Stimulated activated CD4-positive, alpha-beta T cell treated with anti-CD3 and anti-CD28 coated beads, Interleukin-1b, Interleukin-23, amount 100 ng/mL, for 1 hour (primary cell): ENCODE data around the gene PNRC1.
A peak's percentile ranks its signal among the peaks of the same experiment; 100 is the strongest.
"Not testable (repeated sequence)": the region's sequence is repeated elsewhere in the genome, so short reads cannot be mapped to it uniquely, and the experiment has no call there.

Experiments
- DNase-seq, 2 donors: peaks; one replicate each; pipeline ENCODE4 v3.0.0-alpha.2; 2020; ENCODE audit warnings: low read depth in 2 of 2

PNRC1 gene

DNA sequence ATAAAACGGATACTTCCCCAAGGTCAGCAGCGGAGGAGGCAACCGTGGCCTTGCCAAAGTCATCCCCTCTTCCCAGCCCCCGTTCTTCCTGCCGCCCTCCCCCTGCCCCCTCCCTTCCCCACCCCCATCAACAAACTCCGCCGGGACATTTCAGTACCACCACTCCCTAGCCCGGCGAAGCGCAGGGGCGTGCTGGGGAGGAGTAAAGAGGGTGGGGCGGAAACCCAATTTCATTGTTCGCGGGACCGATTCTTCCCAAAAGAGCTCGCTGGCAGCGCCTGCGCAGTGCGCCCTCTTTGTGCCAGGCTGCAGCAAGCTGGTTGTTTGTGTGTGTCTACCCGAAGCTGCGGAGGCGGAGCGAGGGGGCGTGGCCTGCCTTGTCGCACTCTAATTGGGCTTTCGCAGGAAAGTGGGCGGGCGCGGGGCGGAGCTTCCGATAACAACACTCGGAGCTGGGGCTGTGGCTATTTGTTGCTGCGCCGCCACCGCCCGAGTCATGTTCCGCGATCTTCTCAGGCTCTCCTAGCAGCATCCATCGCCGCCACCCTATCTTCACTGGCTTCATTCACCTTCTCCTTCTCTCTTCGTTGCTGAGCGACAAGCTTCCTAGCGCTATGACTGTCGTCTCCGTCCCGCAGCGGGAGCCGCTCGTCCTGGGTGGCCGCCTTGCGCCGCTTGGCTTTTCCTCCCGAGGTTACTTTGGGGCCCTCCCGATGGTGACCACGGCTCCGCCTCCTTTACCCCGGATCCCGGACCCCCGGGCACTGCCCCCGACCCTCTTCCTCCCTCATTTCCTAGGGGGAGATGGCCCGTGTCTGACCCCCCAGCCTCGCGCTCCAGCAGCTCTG lies at the start of gene PNRC1:
PNRC1 (plus strand) TSS at position 471 of the 848 bp plus-strand sequence; CDS start at position 615, 144 bp downstream.
- peak; percentile 100 for DNase-seq

DNA sequence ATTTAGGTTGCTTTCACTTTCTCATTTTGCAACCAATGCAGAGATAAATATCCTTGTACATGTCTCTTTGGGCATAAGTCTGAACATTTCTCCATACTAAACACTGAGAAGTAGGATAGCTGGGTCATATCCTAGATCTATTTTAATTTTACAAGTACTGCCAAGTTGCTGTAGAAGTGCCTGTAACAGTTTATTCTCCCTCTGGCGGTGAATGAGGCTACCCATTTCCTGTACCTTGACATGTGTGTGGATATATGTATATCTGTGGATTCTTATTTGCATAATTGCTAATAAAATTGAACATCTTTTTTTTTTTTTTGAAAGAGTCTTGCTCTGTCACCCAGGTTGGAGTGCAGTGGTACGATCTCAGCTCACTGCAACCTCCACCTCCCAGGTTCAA lies 48.0 kb upstream of the PNRC1 start:
- no peak for DNase-seq

- DNase-seq, result no peak
Measured at GRCh38 chr6:89033461-89033860, 47.1 kb upstream of the PNRC1 start.

DNA sequence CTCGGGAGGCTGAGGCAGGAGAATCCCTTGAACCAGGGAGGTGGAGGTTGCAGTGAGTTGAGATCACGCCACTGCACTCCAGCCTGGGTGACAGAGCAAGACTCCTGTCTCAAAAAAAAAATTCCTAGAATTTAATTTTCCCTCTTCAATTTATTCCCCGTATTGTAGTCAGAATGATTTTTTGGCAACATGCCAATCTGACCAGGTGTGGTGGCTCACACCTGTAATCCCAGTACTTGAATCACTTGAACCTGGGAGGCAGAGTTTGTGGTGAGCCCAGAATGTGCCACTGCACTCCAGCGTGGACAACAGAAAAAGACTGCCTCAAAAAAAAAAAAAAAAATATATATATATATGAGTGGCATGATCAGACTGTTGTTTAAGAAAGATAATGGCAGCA lies 46.4 kb upstream of the PNRC1 start:
- not testable (repeated sequence) for DNase-seq

GRCh38 chr6:89034586-89035251 lies 45.8 kb upstream of the PNRC1 start:
- no peak for DNase-seq

DNA sequence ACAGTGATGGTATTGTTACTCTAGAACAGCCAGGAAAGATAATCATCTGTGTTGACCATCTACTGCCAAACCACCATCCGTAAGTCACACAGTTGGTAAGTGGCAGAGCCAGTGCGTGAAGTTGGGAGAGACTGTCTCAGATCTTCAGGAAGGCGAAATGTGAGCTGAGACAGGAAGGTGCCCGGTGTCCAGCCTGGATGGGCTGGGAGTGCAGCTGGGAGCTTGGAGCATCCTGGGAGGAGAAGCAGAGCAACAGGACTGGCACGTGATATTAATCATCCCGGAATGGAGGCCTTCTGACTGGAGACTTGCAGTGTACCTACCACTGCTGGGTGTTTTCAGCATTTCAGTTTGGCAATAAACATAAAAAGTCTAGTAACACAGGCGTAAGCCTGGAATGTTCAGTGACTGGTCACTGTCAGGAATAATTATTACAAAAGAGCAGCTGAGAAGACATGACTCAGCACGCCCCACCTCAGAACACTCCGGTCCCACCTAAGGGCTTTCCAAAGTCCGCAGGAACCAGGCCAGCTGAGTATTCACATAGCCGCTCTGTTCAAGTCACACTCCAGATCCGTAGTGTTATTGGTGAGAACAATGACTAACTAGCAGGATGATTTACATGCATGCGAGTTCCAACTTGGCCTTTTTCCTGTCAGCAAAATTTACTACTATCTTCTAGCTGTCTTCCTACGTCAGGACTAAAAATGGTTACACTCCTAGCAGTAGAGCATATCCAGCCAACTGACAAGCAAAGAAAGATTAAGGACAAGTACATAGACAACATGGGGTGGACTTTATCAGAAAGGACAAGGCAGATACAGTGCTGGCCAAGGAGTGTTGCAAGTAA lies 45.1 kb upstream of the PNRC1 start:
- DNase-seq, result no peak

DNA sequence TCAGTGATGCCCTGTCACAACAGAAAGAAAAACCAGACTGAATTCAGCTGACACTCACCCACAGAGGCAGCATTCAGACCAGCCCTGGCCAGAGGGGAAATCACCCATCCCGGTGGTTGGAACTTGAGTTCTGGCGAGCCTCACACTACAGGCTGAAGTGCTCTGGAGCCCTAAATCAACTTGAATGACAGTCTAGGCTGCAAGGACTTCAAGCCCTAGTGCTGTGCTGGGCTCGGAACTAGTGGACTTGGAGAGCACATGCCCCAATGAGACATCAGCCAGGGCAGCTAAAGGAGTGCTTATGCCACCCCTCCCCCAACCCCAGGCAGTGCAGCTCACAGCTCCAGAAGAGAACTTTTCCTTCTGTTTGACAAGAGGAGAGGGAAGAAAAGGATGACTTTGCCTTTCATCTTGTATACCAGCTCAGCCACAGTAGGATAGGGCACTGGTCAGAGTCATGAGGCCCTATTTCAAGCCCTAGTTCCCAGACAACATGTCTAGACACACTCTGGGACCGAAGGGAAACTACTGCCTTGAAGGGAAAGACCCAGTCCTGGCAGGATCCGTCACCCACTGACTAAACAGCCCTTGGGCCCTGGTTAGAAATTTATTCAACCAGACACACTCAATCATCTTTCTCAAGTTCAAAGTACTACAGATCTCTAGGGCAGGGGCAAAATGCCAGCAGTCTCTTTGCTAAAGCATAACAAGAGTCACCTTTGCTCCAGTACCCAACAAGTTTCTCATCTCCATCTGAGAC lies 43.2 kb upstream of the PNRC1 start:
- DNase-seq, result no peak

DNA sequence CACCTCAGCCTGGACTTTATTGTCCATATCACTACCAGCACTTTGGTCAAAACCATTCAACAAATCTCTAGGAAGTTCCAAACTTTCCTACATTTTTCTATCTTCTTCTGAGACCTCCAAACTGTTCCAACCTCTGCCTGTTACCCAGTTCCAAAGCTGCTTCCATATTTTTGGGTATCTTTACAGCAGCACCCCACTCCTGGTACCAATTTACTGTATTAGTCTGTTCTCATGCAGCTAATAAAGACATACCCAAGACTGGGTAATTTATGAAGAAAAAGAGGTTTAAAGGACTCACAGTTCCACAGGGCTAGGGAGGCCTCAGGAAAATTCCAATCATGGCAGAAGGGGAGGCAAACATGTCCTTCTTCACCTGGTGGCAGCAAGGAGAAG lies 42.7 kb upstream of the PNRC1 start:
- not testable (repeated sequence) for DNase-seq

DNA sequence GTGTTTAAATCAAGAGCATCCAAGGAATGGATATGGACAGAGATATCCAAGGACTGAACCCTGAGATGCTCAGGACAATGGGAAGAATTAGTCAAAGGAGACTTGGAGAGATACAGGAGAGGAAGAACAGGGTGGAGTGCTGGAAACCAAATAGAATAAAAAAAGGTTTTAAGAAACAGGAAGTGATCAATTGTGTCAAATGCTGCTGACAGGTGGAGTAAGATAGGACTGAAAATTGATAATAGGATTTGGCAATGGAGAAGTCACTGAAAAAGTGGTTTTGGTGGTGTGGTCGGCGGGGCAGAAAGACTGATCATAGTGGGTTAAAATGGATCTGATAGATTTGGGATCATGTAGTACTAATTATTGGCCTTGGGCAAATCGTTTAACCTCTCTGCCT lies 37.9 kb upstream of the PNRC1 start:
- no peak for DNase-seq

DNA sequence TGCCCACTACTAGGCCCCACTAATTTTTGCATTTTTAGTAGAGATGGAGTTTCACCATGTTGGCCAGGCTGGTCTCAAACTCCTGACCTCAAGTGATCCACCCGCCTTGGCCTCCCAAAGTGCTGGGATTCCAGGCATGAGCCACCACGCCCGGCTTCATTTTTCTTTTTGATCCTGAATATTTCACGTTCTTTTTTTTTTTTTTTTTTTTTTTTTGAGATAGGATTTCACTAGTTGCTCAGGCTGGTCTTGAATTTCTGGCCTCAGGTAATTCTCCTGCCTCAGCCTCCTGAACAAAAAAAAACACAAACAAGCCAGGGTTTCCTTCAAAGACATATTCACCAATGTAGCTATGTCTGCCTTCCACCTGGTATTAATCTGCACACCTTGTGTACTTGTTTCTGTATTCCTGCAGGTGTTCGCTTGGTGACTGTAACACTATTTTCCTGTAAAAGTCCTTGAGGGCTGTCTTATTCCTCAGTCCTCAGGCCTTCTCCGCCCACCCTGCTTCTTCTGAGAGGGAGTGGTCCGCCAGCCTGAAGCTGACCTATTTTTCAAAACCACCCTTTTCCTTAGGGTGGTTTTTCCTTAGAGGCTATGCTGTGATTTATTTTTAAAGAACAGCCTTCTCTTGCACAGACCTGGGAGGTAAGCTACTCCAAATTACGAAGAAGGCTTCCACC lies 36.1 kb upstream of the PNRC1 start:
- no peak for DNase-seq

DNA sequence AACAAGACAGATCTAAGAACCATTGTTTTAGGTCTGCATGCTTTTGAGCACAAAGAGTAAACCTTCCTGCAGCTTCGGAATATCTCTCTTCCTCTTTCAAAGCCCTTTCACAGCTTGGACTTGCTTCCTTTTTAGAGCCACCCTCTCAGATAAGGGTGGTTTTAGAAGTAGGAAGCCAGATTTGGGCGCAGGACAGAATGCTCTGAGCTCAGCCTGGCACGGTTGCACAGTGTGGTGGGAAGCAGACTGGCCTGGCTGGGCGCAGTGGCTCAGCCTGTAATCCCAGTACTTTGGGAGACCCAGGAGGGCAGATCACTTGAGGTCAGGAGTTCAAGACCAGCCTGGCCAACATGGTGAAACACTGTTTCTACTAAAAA lies 35.6 kb upstream of the PNRC1 start:
- no peak for DNase-seq

GRCh38 chr6:89045576-89045975 lies 35.0 kb upstream of the PNRC1 start:
- DNase-seq, result no peak

- DNase-seq, result no peak
Measured at GRCh38 chr6:89047473-89047872, 33.1 kb upstream of the PNRC1 start.

DNA sequence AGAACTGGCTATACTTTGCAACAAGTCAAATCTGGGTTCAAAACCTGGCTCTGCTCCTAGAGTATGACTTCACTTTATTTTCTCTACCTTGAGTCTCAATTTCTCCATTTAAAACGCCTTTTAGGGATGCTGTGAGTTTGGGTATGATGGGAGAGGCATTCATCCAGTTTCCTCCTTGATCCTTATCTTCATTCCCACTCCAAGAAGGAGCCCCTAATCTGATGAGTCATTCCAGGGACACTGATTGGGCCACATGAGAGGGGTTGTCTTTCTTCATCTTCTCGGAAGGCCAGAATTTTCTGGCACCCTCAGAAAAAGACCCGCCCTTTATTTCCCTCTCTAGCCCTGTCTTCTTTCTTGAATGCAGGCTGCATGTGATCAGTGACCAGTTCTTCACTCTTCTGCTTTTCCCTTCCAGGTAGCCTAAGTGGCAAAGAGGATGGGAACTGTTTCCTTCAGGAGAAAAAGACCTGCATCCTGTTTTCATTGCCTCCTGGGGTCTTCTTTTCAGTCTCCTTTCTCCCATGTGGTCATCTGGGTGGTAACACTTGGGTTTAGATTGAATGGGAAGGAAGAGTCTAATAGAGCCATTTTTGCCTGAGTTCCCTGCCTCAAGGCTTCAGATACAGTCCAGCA lies 32.1 kb upstream of the PNRC1 start:
- DNase-seq, result no peak

- DNase-seq, result no peak
Measured at GRCh38 chr6:89048985-89049384, 31.6 kb upstream of the PNRC1 start.

- DNase-seq, result no peak
Measured at GRCh38 chr6:89050155-89050554, 30.4 kb upstream of the PNRC1 start.

GRCh38 chr6:89050697-89051096 lies 29.9 kb upstream of the PNRC1 start:
- no peak for DNase-seq

- DNase-seq, result no peak
Measured at GRCh38 chr6:89051676-89052075, 28.9 kb upstream of the PNRC1 start.

GRCh38 chr6:89054208-89054607 lies 26.3 kb upstream of the PNRC1 start:
- DNase-seq, result no peak

DNA sequence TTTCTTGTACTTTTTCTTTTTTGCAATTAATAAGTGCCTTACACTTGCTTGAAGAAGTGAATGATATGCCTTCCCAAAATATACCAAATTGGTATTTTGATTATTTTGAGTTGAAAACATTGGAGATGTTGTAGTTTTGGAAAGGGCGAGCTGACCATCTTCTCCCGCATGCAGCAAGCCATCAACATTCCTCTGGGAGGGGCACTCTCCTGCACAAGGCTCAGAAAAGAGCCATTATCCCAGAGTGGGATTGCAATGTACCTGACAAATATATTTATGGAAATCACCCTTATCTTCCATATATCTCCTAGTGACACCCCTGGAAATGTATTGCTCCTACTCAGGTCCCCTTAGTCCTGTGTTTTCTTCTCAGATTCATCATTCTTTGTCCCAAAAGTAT lies 22.8 kb upstream of the PNRC1 start:
- DNase-seq, result no peak

GRCh38 chr6:89058627-89059026 lies 21.9 kb upstream of the PNRC1 start:
- DNase-seq, result no peak
